ENCODE measurements around the gene SNRPB. TPM values are rescaled to one million over a fixed set of nuclear protein-coding genes. Genes with fewer than 3 reads are reported as not detected.
A peak's percentile ranks its signal among the peaks of the same experiment; 100 is the strongest.

SNRPB gene
- total and polyA plus RNA-seq, 10 donors, result 102 to 262 (median 152) TPM

DNA sequence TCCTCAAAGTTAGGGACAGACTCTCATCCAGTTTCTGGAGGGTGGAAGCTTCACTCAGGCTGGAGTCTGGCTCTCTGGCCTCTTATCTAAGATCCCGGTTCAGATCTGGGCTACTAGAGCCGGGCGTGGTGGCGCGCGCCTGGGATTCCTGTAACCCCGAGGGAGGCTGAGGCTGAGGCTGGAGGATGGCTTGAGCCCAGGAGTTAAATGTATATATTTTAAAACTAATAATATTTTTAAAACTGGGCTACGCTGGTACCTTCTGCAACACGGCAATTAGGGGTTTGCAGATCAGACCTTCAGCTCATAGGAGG lies 38.8 kb upstream of the SNRPB start:
- Histone ChIP-seq H3K36me3 (no peaks in the 10 kb centered on the region), H3K27me3 (replicated peaks in 1 of 7) (peaks cover 0 to 4% (median 0%) of the 10 kb centered on the region in 7 donors), H3K4me1 (peaks cover 9 to 25% (median 20%) of the 10 kb centered on the region in 6 donors), H3K4me3 (peak overlapping the region; percentile 70 to 96 (median 84)), H3K9me3 (no peaks in the 10 kb centered on the region), H3K27ac (peak overlapping the region; percentile 84 to 96 (median 90))
- WGBS, 5 donors, result 67 to 82% (median 74%) methylated on average over 9 of the region's 9 CpGs
- TF ChIP-seq POLR2A (IDR thresholded peaks at IDR 0.05), result no peak
- TF ChIP-seq, protein P1, sequence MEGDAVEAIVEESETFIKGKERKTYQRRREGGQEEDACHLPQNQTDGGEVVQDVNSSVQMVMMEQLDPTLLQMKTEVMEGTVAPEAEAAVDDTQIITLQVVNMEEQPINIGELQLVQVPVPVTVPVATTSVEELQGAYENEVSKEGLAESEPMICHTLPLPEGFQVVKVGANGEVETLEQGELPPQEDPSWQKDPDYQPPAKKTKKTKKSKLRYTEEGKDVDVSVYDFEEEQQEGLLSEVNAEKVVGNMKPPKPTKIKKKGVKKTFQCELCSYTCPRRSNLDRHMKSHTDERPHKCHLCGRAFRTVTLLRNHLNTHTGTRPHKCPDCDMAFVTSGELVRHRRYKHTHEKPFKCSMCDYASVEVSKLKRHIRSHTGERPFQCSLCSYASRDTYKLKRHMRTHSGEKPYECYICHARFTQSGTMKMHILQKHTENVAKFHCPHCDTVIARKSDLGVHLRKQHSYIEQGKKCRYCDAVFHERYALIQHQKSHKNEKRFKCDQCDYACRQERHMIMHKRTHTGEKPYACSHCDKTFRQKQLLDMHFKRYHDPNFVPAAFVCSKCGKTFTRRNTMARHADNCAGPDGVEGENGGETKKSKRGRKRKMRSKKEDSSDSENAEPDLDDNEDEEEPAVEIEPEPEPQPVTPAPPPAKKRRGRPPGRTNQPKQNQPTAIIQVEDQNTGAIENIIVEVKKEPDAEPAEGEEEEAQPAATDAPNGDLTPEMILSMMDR (IDR thresholded peaks at IDR 0.05 in 8 of 11, conservative IDR thresholded peaks at IDR 0.05 in 3 of 11), result peak in 1 of 11 experiments; percentile 1
- TF ChIP-seq POLR2AphosphoS5 (IDR thresholded peaks at IDR 0.05), result no peak
- no peak for DNase-seq
- intact Hi-C loops (cut with DNase I; ENCODE audit: low total_unique reads), result no loop called here

DNA sequence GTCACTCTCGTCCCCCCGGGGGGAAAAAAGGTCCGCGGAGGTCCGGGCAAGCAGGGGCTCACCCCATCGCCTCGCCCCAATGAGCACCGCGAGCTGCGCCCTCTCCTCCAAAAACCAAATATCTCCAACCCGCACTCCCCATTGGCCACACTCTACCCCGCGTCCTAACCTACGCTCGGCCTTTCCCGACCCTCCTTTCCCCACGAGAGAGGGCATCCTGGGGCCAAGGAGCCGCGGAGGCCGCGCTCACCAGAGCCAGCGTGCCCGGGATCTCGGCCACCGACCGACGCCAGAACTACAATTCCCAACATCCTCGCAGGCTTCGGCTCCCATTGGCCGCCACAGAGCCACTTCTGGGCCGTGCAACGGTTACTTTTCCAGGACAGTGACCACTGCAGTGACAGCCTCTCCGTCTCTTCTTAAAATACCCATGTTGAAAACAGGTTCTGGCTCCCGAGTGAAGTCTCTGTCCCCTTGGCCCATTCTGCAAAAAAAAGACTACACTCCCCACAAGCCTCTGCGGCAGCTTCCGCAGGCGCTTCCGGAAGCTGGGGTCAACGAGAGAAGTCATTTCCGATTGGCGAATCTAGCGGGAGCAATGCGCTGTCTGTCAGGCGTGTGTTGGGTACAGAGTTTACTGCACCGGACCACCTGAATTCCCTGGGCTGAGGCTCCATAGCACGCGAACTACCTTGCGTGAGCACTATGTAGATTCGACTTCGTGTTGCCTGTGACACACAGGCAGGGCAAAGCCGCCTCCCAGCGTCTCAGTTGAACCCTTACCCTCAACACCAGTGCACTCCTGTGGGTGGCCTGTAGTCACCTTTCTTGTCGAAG lies 38.3 kb upstream of the SNRPB start, which contains the start of gene ZNF343:
TSS of gene ZNF343 (minus strand) at position 285 of the 837 bp plus-strand sequence. CDS start 15,020 bp downstream, outside the sequence.
- intact Hi-C loops (cut with DNase I; ENCODE audit: low total_unique reads), result no loop called here
- Histone ChIP-seq H3K4me1 (peaks cover 9 to 25% (median 20%) of the 10 kb centered on the region in 6 donors), H3K9me3 (no peaks in the 10 kb centered on the region), H3K27ac (peak within 1 kb of the TSS; percentile 84 to 96 (median 90)), H3K4me3 (peak within 1 kb of the TSS; percentile 70 to 96 (median 84)), H3K36me3 (no peaks in the 10 kb centered on the region), H3K27me3 (replicated peaks in 1 of 7) (peaks cover 0 to 4% (median 0%) of the 10 kb centered on the region in 7 donors)
- DNase-seq, result peak; percentile 93
- 1 to 2% (median 1%) methylated on average over 48 to 53 of the region's 53 CpGs for WGBS, 5 donors
- peak; percentile 86 to 91 (median 90) for TF ChIP-seq POLR2AphosphoS5 (IDR thresholded peaks at IDR 0.05)
- TF ChIP-seq, protein P1 (IDR thresholded peaks at IDR 0.05 in 8 of 11, conservative IDR thresholded peaks at IDR 0.05 in 3 of 11), result peak in 1 of 11 experiments; percentile 21
- peak in 1 of 3 donors; percentile 42 for TF ChIP-seq POLR2A (IDR thresholded peaks at IDR 0.05)

DNA sequence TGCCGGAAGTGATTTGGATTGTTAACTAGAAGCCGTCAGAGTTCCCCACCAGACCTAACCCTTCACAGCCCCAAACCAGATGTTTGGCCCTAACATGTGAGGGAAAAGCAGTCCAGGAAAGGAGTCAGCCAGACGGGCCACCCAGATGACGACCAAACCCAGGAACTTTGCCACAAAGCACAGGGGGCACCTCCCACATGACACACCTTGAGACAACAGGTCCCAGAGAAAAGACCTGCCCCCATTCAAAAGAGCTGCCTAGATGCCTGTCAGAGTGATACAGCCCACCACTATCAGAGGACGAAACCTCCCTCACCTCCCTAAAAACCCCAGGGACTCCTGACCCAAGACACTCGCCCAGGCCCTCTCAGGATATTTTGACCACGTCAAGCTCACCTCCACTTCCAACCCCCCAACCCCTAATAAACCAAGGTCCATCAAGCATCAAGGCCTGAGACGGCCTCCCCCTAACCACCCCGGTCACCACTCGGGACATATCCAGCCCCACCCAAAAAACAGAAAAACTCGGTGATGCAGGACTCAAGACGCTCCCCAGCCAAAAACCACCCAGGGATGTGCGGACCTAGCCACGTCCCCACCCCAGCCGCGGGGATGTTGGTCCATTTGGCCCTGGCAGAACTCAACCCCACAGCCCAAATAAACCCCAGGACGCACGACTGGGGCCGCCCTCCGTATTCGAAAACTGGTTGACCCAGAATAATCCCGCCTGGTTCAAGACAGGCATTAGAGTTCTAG lies 37.5 kb upstream of the SNRPB start:
- intact Hi-C loops (cut with DNase I; ENCODE audit: low total_unique reads), result no loop called here
- no peaks in the 10 kb centered on the region for H3K9me3 ChIP-seq
- peak overlapping the region; percentile 84 to 96 (median 90) for H3K27ac ChIP-seq
- H3K27me3 ChIP-seq (replicated peaks in 1 of 7), result peaks cover 0 to 4% (median 0%) of the 10 kb centered on the region in 7 donors
- H3K4me1 ChIP-seq, result peaks cover 9 to 25% (median 20%) of the 10 kb centered on the region in 6 donors
- DNase-seq, result no peak
- WGBS, 5 donors, result 14 to 26% (median 17%) methylated on average over 22 of the region's 22 CpGs
- peak overlapping the region; percentile 70 to 96 (median 84) for H3K4me3 ChIP-seq
- no peak for TF ChIP-seq POLR2AphosphoS5 (IDR thresholded peaks at IDR 0.05)
- TF ChIP-seq, protein P1 (IDR thresholded peaks at IDR 0.05 in 8 of 11, conservative IDR thresholded peaks at IDR 0.05 in 3 of 11), result no peak
- no peak for TF ChIP-seq POLR2A (IDR thresholded peaks at IDR 0.05)
- H3K36me3 ChIP-seq, result no peaks in the 10 kb centered on the region

Measured in spleen (tissue), 11 donors.